C4-2B (cell line): ENCODE measurements around the gene NKX2-2.
"Not testable (repeated sequence)": the region's sequence is repeated elsewhere in the genome, so short reads cannot be mapped to it uniquely, and the experiment has no call there.

ENCODE experiments used
- H3K27ac ChIP-seq: fragments of 450-650 bp; 2 replicates; pipeline ENCODE4 v1.5.1; 2017
- CTCF ChIP-seq: fragments of 450-650 bp; conservative IDR thresholded peaks from 2 replicates; pipeline ENCODE4 v1.5.1; 2017; ENCODE audit warnings: mild to moderate bottlenecking
- ZFX ChIP-seq: fragments of 450-650 bp; IDR thresholded peaks from 2 replicates; pipeline ENCODE4 v1.6.1; 2017

The NKX2-2 gene

GRCh38 chr20:21499641-21500040 lies 14.2 kb downstream of the NKX2-2 start:
- H3K27ac ChIP-seq, result no peak overlapping the region
- TF ChIP-seq CTCF (no peak), ZFX (no peak)

- no peak overlapping the region for H3K27ac ChIP-seq
- no peak for TF ChIP-seq ZFX
- no peak for TF ChIP-seq CTCF
Measured at GRCh38 chr20:21498635-21499034, 15.2 kb downstream of the NKX2-2 start.

GRCh38 chr20:21498195-21498594 lies 15.7 kb downstream of the NKX2-2 start:
- no peak for TF ChIP-seq ZFX
- TF ChIP-seq CTCF, result no peak
- H3K27ac ChIP-seq, result no peak overlapping the region

GRCh38 chr20:21496452-21496851 lies 17.4 kb downstream of the NKX2-2 start:
- no peak overlapping the region for H3K27ac ChIP-seq
- no peak for TF ChIP-seq ZFX
- TF ChIP-seq CTCF, result no peak

GRCh38 chr20:21493049-21493448 lies 20.8 kb downstream of the NKX2-2 start:
- TF ChIP-seq ZFX (no peak), CTCF (no peak)
- H3K27ac ChIP-seq, result no peak overlapping the region

- H3K27ac ChIP-seq, result no peak overlapping the region
- TF ChIP-seq ZFX (no peak), CTCF (peak; percentile 44)
Measured at GRCh38 chr20:21490105-21490504, 23.8 kb downstream of the NKX2-2 start.

GRCh38 chr20:21480144-21480543 lies 33.7 kb downstream of the NKX2-2 start:
- not testable (repeated sequence) for H3K27ac ChIP-seq

- H3K27ac ChIP-seq, result no peak overlapping the region
- TF ChIP-seq CTCF, result no peak
- TF ChIP-seq ZFX, result no peak
Measured at GRCh38 chr20:21465799-21466198, 48.1 kb downstream of the NKX2-2 start.
